Measurements from ENCODE around the gene RFC2. TPM values are rescaled to one million over a fixed set of nuclear protein-coding genes. Genes with fewer than 3 reads are reported as not detected.
"Not testable (repeated sequence)": the region's sequence is repeated elsewhere in the genome, so short reads cannot be mapped to it uniquely, and the experiment has no call there.

The RFC2 gene
- total RNA-seq, 2 experiments from 2014 or later = 77.4 to 79.2 TPM

DNA sequence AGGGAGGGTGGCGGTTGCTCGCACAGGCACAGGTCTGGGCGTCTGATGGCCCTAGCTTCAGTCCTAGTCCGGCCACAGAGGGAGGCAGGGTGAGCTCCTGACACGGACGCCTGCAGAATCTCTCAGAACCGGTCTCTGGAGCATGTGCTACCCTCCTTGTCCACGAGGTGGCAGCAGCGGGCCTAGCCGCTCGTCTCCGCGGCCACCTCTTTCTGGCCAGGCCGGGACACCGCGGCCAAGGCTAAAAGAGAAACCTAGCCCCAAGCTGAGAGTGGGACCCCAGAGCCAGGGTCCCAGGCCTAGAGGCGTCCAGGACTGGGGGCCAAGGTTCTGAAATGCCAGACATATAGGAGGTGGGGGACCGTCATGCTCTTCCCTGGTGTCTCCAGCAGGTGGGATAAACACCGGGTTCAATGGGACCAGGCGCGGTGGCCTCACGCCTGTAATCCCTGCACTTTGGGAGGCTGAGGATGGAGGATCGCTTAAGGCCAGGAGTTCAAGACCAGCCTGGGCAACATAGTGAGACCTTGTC is 47.5 kb downstream of the RFC2 start:
- Histone ChIP-seq H3K9me2 (ENCODE audit: insufficient read depth, low read length) (no peaks in the 10 kb centered on the region), H3K36me3 (ENCODE audit: insufficient read depth, low read length) (no peaks in the 10 kb centered on the region; the same call in 1 of the 2 replicates), H3K4me3 (ENCODE audit: low read depth, low read length, poor library complexity, severe bottlenecking) (no peak overlapping the region), H3K4me2 (ENCODE audit: low read length) (peak overlapping the region; percentile 58), H3K9me3 (ENCODE audit: low read length) (no peaks in the 10 kb centered on the region), H2AFZ (ENCODE audit: low read length) (no peak overlapping the region), H3K79me2 (ENCODE audit: insufficient read depth, low read depth, low read length) (peaks cover 2% of the 10 kb centered on the region; the same call in 1 of the 2 replicates), H3K27ac (ENCODE audit: low read depth, low read length, poor library complexity, severe bottlenecking) (no peak overlapping the region), H4K20me1 (ENCODE audit: insufficient read depth, low read length) (no peaks in the 10 kb centered on the region), H3K4me1 (ENCODE audit: insufficient read depth, low read length, poor library complexity, severe bottlenecking) (peaks cover 49% of the 10 kb centered on the region)
- ChIA-PET CTCF (ENCODE audit: unreplicated experiment) (interaction anchor here (0.7 to 2.8 kb wide), 6 partner anchors 13 to 194 kb away, joined by 3 to 27 read pairs (median 4); no protein-coding TSS in a partner anchor), POLR2A (interaction anchor here (1.2 to 1.6 kb wide), 5 partner anchors 11 to 195 kb away, joined by 3 to 8 read pairs (median 4); no protein-coding TSS in a partner anchor)
- DNase-seq (ENCODE audit: low spot score) = peak; percentile 80
- no peak for TF ChIP-seq EZH2phosphoT487 (IDR thresholded peaks at IDR 0.05; ENCODE audit: borderline replicate concordance, low read depth, low read length)
- TF ChIP-seq, protein P1, sequence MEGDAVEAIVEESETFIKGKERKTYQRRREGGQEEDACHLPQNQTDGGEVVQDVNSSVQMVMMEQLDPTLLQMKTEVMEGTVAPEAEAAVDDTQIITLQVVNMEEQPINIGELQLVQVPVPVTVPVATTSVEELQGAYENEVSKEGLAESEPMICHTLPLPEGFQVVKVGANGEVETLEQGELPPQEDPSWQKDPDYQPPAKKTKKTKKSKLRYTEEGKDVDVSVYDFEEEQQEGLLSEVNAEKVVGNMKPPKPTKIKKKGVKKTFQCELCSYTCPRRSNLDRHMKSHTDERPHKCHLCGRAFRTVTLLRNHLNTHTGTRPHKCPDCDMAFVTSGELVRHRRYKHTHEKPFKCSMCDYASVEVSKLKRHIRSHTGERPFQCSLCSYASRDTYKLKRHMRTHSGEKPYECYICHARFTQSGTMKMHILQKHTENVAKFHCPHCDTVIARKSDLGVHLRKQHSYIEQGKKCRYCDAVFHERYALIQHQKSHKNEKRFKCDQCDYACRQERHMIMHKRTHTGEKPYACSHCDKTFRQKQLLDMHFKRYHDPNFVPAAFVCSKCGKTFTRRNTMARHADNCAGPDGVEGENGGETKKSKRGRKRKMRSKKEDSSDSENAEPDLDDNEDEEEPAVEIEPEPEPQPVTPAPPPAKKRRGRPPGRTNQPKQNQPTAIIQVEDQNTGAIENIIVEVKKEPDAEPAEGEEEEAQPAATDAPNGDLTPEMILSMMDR (conservative IDR thresholded peaks at IDR 0.05; ENCODE audit: low read length) = peak; percentile 99
- no TSS peak for BruUV-seq (replicated peaks)
- intact Hi-C loops (cut with micrococcal nuclease; ENCODE audit: unreplicated experiment) = loop anchor here (1.0 to 2.0 kb wide), 2 partner anchors 60 to 195 kb away; no protein-coding TSS in a partner anchor

GRCh38 chr7:74206052-74206451 is 48.1 kb downstream of the RFC2 start:
- not testable (repeated sequence) for H4K20me1 ChIP-seq (ENCODE audit: insufficient read depth, low read length); H3K79me2 ChIP-seq (ENCODE audit: insufficient read depth, low read depth, low read length); H3K9me3 ChIP-seq (ENCODE audit: low read length); H3K27ac ChIP-seq (ENCODE audit: low read depth, low read length, poor library complexity, severe bottlenecking); H3K36me3 ChIP-seq (ENCODE audit: insufficient read depth, low read length); BruUV-seq (replicated peaks); DNase-seq (ENCODE audit: low spot score); H3K4me3 ChIP-seq (ENCODE audit: low read depth, low read length, poor library complexity, severe bottlenecking); H3K9me2 ChIP-seq (ENCODE audit: insufficient read depth, low read length); H2AFZ ChIP-seq (ENCODE audit: low read length)
- ChIA-PET CTCF (ENCODE audit: unreplicated experiment) (interaction anchor here (0.7 to 2.8 kb wide), 6 partner anchors 12 to 195 kb away, joined by 3 to 27 read pairs (median 4); no protein-coding TSS in a partner anchor), POLR2A (interaction anchor here (1.3 to 1.6 kb wide), 3 partner anchors 47 to 195 kb away, joined by 4 to 8 read pairs (median 6); no protein-coding TSS in a partner anchor)
- H3K4me1 ChIP-seq (ENCODE audit: insufficient read depth, low read length, poor library complexity, severe bottlenecking) = peaks cover 43% of the 10 kb centered on the region
- intact Hi-C loops (cut with micrococcal nuclease; ENCODE audit: unreplicated experiment) = loop anchor here (1.0 to 2.0 kb wide), 2 partner anchors 61 to 195 kb away; no protein-coding TSS in a partner anchor
- H3K4me2 ChIP-seq (ENCODE audit: low read length) = peak overlapping the region; percentile 58; the same call in 1 of the 2 replicates

DNA sequence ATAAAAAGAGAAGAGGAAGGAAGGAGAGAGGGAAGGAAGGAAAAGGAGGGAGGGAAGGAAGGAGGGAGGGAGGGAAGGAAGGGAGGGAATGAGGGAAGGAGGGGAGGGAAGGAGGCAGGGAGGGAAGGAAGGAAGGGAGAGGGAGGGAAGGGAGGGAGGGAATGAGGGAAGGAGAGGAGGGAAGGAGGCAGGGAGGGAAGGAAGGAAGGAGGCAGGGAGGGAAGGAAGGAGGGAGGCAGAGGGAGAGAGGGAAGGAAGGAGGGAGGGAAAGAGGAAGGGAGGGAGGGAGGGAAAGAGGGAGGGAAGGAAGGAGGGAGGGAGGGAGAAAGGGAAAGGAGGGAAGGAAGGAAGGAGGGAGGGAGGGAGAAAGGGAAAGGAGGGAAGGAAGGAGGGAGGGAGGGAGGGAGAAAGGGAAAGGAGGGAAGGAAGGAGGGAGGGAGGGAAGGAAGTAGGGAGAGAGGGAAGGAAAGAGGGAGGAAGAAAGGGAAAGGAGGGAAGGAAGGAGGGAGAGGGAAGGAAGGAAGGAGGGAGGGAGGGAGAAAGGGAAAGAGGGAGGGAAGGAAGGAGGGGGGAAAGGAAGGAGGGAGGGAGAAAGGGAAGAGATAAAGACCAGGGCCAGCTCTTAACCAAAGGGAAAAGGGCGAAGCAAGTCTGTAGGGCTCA is 50.1 kb downstream of the RFC2 start:
- TF ChIP-seq, protein P1 (conservative IDR thresholded peaks at IDR 0.05; ENCODE audit: low read length) = no peak
- TF ChIP-seq EZH2phosphoT487 (IDR thresholded peaks at IDR 0.05; ENCODE audit: borderline replicate concordance, low read depth, low read length) = no peak
- H2AFZ ChIP-seq (ENCODE audit: low read length) = no peak overlapping the region
- intact Hi-C loops (cut with micrococcal nuclease; ENCODE audit: unreplicated experiment) = loop anchor here (1.0 kb wide), 2 partner anchors 136 to 153 kb away; no protein-coding TSS in a partner anchor

More for the DNA sequence above, 50.1 kb downstream of the RFC2 start:
- H3K79me2 ChIP-seq (ENCODE audit: insufficient read depth, low read depth, low read length) = no peaks in the 10 kb centered on the region
- H3K4me1 ChIP-seq (ENCODE audit: insufficient read depth, low read length, poor library complexity, severe bottlenecking) = peaks cover 23% of the 10 kb centered on the region
- POLR2A ChIA-PET = interaction anchor here (0.8 to 1.2 kb wide), 2 partner anchors 17 to 47 kb away, joined by 3 read pairs; no protein-coding TSS in a partner anchor
- no peak for DNase-seq (ENCODE audit: low spot score)
- no peaks in the 10 kb centered on the region for H3K9me2 ChIP-seq (ENCODE audit: insufficient read depth, low read length)
- no peaks in the 10 kb centered on the region; the same call in 1 of the 2 replicates for H3K36me3 ChIP-seq (ENCODE audit: insufficient read depth, low read length)
- H3K27ac ChIP-seq (ENCODE audit: low read depth, low read length, poor library complexity, severe bottlenecking) = no peak overlapping the region
- CTCF ChIA-PET (ENCODE audit: unreplicated experiment) = no interaction called here
- no peak overlapping the region for H3K4me3 ChIP-seq (ENCODE audit: low read depth, low read length, poor library complexity, severe bottlenecking)
- no peaks in the 10 kb centered on the region for H3K9me3 ChIP-seq (ENCODE audit: low read length)
- no peak overlapping the region for H3K4me2 ChIP-seq (ENCODE audit: low read length)
- BruUV-seq (replicated peaks) = no TSS peak
- no peaks in the 10 kb centered on the region for H4K20me1 ChIP-seq (ENCODE audit: insufficient read depth, low read length)

Data from OCI-LY7 (cell line).